GM12878 (cell line): ENCODE data around the gene FAM221B. TPM values are rescaled to one million over a fixed set of nuclear protein-coding genes. Genes with fewer than 3 reads are reported as not detected.

Source experiments
- ATAC-seq: fragments of 200-7000 bp; cut with Tn5 transposase; 3 replicates; pipeline ENCODE4 v1.9.1; 2020; ENCODE audit warnings: mild to moderate bottlenecking, moderate library complexity
- BruUV-seq: library from RNA; stranded (reverse); fragments of 400-500 nt; replicated peaks from 2 replicates; lab custom pipeline; 2021; lab: Mats Ljungman, UMichigan
- CTCF ChIA-PET: fragments of 300-600 bp; sonication (Branson Sonifier 250); formaldehyde crosslinking; extraction: SDS; loops from one replicate; lab custom pipeline; 2021; ENCODE audit warnings: inconsistent platforms; lab: Yijun Ruan, JAX
- POLR2A ChIA-PET: fragments of 350-600 bp; formaldehyde crosslinking; extraction: SDS; loops from one replicate; lab custom pipeline; 2021; ENCODE audit warnings: inconsistent platforms; lab: Charles Lee
- RAD21 ChIA-PET: fragments of 300-600 bp; sonication (Branson Sonifier 250); formaldehyde crosslinking; loops from one replicate; lab custom pipeline; 2023; ENCODE audit warnings: antibody characterized with exemption; ENCODE audit not compliant: unreplicated experiment; lab: Charles Lee
- SMC1A ChIA-PET: fragments of 300-600 bp; sonication (Branson Sonifier 250); formaldehyde crosslinking; loops from one replicate; lab custom pipeline; 2023; ENCODE audit not compliant: unreplicated experiment, uncharacterized antibody; lab: Charles Lee
- DNase-seq: peaks from one replicate; pipeline ENCODE4 v3.0.0-alpha.2; 2011; ENCODE audit warnings: low read depth, low spot score
- FAIRE-seq: peaks from 3 replicates; lab custom pipeline; 2011; peaks lifted over from hg19 to GRCh38; lab: Jason Lieb, UNC
- H2AFZ ChIP-seq: 2 replicates; pipeline ENCODE4 v1.6.0; 2011; ENCODE audit warnings: low read depth, low read length, control low read depth; ENCODE audit not compliant: control insufficient read depth
- H3K27ac ChIP-seq: 2 replicates; pipeline ENCODE4 v1.5.1; 2011; ENCODE audit warnings: control low read depth; ENCODE audit not compliant: control insufficient read depth, insufficient read depth
- H3K27me3 ChIP-seq, 2 experiments: replicated peaks in 1 of 2; 2 replicates each; pipeline versions ENCODE4 v1.6.0 to v1.6.1; 2011; ENCODE audit warnings: low read length in 1 of 2; ENCODE audit not compliant: control insufficient read depth in 2 of 2, insufficient read depth in 2 of 2
- H3K36me3 ChIP-seq, 2 experiments: 2 replicates each; pipeline ENCODE4 v1.5.1; 2011; ENCODE audit warnings: low read length in 1 of 2; ENCODE audit not compliant: control insufficient read depth in 2 of 2, insufficient read depth in 2 of 2
- H3K4me1 ChIP-seq: 2 replicates; pipeline ENCODE4 v1.6.1; 2011; ENCODE audit warnings: mild to moderate bottlenecking, low read length, moderate library complexity, mixed read lengths; ENCODE audit not compliant: control insufficient read depth, insufficient read depth
- H3K4me2 ChIP-seq: 2 replicates; pipeline ENCODE4 v1.6.0; 2011; ENCODE audit warnings: control low read depth; ENCODE audit not compliant: control insufficient read depth, insufficient read depth
- H3K4me3 ChIP-seq: fragments of 200-600 bp; sonication (generic); 2 replicates; pipeline ENCODE4 v1.5.1; 2016
- H3K79me2 ChIP-seq: 2 replicates; pipeline ENCODE4 v1.6.0; 2011; ENCODE audit warnings: low read length; ENCODE audit not compliant: control insufficient read depth, insufficient read depth
- H3K9ac ChIP-seq: 2 replicates; pipeline ENCODE4 v1.8.0; 2011; ENCODE audit warnings: low read length, control low read depth, mixed read lengths; ENCODE audit not compliant: control insufficient read depth, insufficient read depth
- H3K9me3 ChIP-seq: replicated peaks from 3 replicates; pipeline ENCODE4 v1.5.1; 2011; ENCODE audit warnings: mild to moderate bottlenecking, low read length; ENCODE audit not compliant: control insufficient read depth, insufficient read depth
- H4K20me1 ChIP-seq: 2 replicates; pipeline ENCODE4 v1.6.0; 2011; ENCODE audit not compliant: control insufficient read depth, insufficient read depth
- CREM ChIP-seq: IDR thresholded peaks from 2 replicates; pipeline ENCODE4 v1.6.1; 2014; ENCODE audit warnings: antibody characterized with exemption, low read depth
- EED ChIP-seq: sonication (generic); IDR thresholded peaks from 2 replicates; pipeline ENCODE4 v1.6.1; 2016; ENCODE audit warnings: antibody characterized with exemption, low read depth
- EP300 ChIP-seq, 2 experiments: fragments of 150-350 bp in 1 of 2; IDR thresholded peaks; 2 replicates each; pipeline ENCODE4 v1.6.1; 2011 to 2012; ENCODE audit warnings: low read depth in 2 of 2, low read length in 2 of 2, borderline replicate concordance in 1 of 2, improper control_type of control experiment in 1 of 2, inconsistent platforms in 1 of 2; ENCODE audit not compliant: control insufficient read depth in 1 of 2
- ETV6 ChIP-seq, 2 experiments: fragments of 450-650 bp in 1 of 2; IDR thresholded peaks in 1 of 2; conservative IDR thresholded peaks in 1 of 2; 2 replicates each; pipeline ENCODE4 v1.6.1; 2014; ENCODE audit warnings: antibody characterized with exemption in 1 of 2, borderline replicate concordance in 1 of 2, low read depth in 1 of 2, mild to moderate bottlenecking in 1 of 2, moderate library complexity in 1 of 2
- IRF3 ChIP-seq: fragments of 450-650 bp; IDR thresholded peaks from 2 replicates; pipeline ENCODE4 v1.6.1; 2014; ENCODE audit warnings: mild to moderate bottlenecking
- IRF5 ChIP-seq: fragments of 450-650 bp; IDR thresholded peaks from 2 replicates; pipeline ENCODE4 v1.6.1; 2017; ENCODE audit warnings: borderline replicate concordance
- NBN ChIP-seq: fragments of 450-650 bp; IDR thresholded peaks from 2 replicates; pipeline ENCODE4 v1.6.1; 2016
- NR2C1 ChIP-seq: fragments of 450-650 bp; IDR thresholded peaks from 2 replicates; pipeline ENCODE4 v1.6.1; 2017; ENCODE audit warnings: antibody characterized with exemption, mild to moderate bottlenecking, moderate library complexity
- POLR2A ChIP-seq: IDR thresholded peaks from 2 replicates; pipeline ENCODE4 v1.6.1; 2011; ENCODE audit warnings: low read depth, mild to moderate bottlenecking, low read length
- POLR2AphosphoS2 ChIP-seq: IDR thresholded peaks from 2 replicates; pipeline ENCODE4 v1.6.1; 2011; ENCODE audit warnings: low read depth, mild to moderate bottlenecking, low read length, improper control_type of control experiment, moderate library complexity
- RBBP5 ChIP-seq: fragments of 200-600 bp; sonication (generic); conservative IDR thresholded peaks from 2 replicates; pipeline ENCODE4 v1.6.1; 2016
- RFX5 ChIP-seq: IDR thresholded peaks from 2 replicates; pipeline ENCODE4 v1.6.1; 2011; ENCODE audit warnings: low read depth, low read length, improper control_type of control experiment
- SIN3A ChIP-seq: IDR thresholded peaks from 2 replicates; pipeline ENCODE4 v1.6.1; 2012; ENCODE audit warnings: low read depth, low read length, improper control_type of control experiment
- SP1 ChIP-seq: IDR thresholded peaks from one replicate; pipeline ENCODE4 v1.6.1; 2011; ENCODE audit warnings: low read depth, low read length
- SPI1 ChIP-seq: IDR thresholded peaks from 2 replicates; pipeline ENCODE4 v1.6.1; 2011; ENCODE audit warnings: low read depth, mild to moderate bottlenecking, low read length, moderate library complexity, borderline replicate concordance; ENCODE audit not compliant: insufficient read depth
- SUZ12 ChIP-seq: fragments of 200-600 bp; sonication (generic); IDR thresholded peaks from one replicate; pipeline ENCODE4 v1.6.1; 2018; ENCODE audit warnings: antibody characterized with exemption, mild to moderate bottlenecking; ENCODE audit not compliant: unreplicated experiment
- WGBS: methylation state at CpG from one replicate; pipeline ENCODE4 v1.1.6; 2016; ENCODE audit warnings: low lambda C conversion rate; ENCODE audit not compliant: insufficient replicate concordance, insufficient coverage; ENCODE audit errors: missing lambda C conversion rate; 5-methylcytosine and 5-hydroxymethylcytosine counted together
- in situ Hi-C: fragments of 300-500 bp; cut with MboI; formaldehyde crosslinking; loops from 9 replicates; pipeline ENCODE4 v1.14.3; 2018; ENCODE audit warnings: mixed read lengths
- intact Hi-C: fragments of 100-400 bp; cut with micrococcal nuclease; formaldehyde crosslinking; loops from one replicate; pipeline ENCODE4 v1.14.2; 2022; ENCODE audit not compliant: unreplicated experiment
- polyA plus RNA-seq, 11 experiments: library from polyadenylated mRNA; depleted of rRNA in 4 of 11; unstranded in 6 of 11; stranded (reverse) in 5 of 11; fragments of >200 nt; fragmentation: Nextera tagmentation in 4 of 11; fragmentation: Illumina TruSeq in 1 of 11; extraction: Ambion mirVana in 4 of 11; extraction: Trizol in 1 of 11; gene quantifications; 1 replicate in 1 of 11; 2 replicates in 10 of 11; pipeline versions ENCODE4 v1.2.1 to v1.2.3, GENCODE V29; 2011 to 2016; ENCODE audit warnings: inconsistent platforms in 2 of 11, missing spikeins in 2 of 11, low read depth in 1 of 11
- total RNA-seq, 4 experiments: library from RNA; depleted of rRNA in 3 of 4; stranded (reverse); fragments of >200 nt in 3 of 4; fragmentation: Illumina TruSeq in 1 of 4; extraction: Trizol in 1 of 4; gene quantifications; 2 replicates each; pipeline versions ENCODE4 v1.2.1 to v1.2.3, GENCODE V29; 2013 to 2021

FAM221B gene
- total and polyA plus RNA-seq, 10 of the 15 experiments (the other 5 are each of a cell fraction or from before 2014, with no cell fraction given) = 0.02 to 0.12 (median 0.04) TPM; not detected in 5

GRCh38 chr9:35869621-35870216 is 41.2 kb upstream of the FAM221B start (continued):
- TF ChIP-seq IRF5 (no peak), SP1 (no peak)

- Histone ChIP-seq H3K9ac (no peak overlapping the region), H3K27ac (no peak overlapping the region), H3K4me1 (no peaks in the 10 kb centered on the region), H3K4me2 (no peak overlapping the region), H3K36me3 (no peaks in the 10 kb centered on the region), H3K27me3 (no peaks in the 10 kb centered on the region), H3K9me3 (no peaks in the 10 kb centered on the region), H4K20me1 (no peaks in the 10 kb centered on the region), H2AFZ (no peak overlapping the region), H3K79me2 (no peaks in the 10 kb centered on the region), H3K4me3 (no peak overlapping the region)
- intact Hi-C loops = no loop called here
- no peak for TF ChIP-seq POLR2AphosphoS2
- TF ChIP-seq EP300 (IDR thresholded peaks at IDR 0.05; ENCODE audit: borderline replicate concordance in 1 of 2, control insufficient read depth in 1 of 2, low read depth in 2 of 2, low read length in 2 of 2) = no peak
- TF ChIP-seq RBBP5 = no peak
- no peak for TF ChIP-seq POLR2A
- TF ChIP-seq EED = no peak
- TF ChIP-seq CREM = no peak
- no peak for TF ChIP-seq NR2C1
- TF ChIP-seq NBN = no peak
- TF ChIP-seq ETV6 (conservative IDR thresholded peaks at IDR 0.05 in 1 of 2, IDR thresholded peaks at IDR 0.05 in 1 of 2; ENCODE audit: borderline replicate concordance in 1 of 2, low read depth in 1 of 2) = no peak
- TF ChIP-seq RFX5 = no peak
- no peak for TF ChIP-seq SPI1
- no peak for TF ChIP-seq IRF3
- TF ChIP-seq SUZ12 = no peak
- TF ChIP-seq SIN3A = no peak
- CTCF ChIA-PET = interaction anchor here (1.2 kb wide), 1 partner anchor 79 kb away, joined by 4 read pairs; no protein-coding TSS in a partner anchor
- SMC1A ChIA-PET = no interaction called here
- 25% methylated on average over 2 of the region's 2 CpGs for WGBS
- POLR2A ChIA-PET = no interaction called here
- ATAC-seq = no peak
- in situ Hi-C loops = no loop called here
- no peak for DNase-seq
- no TSS peak for BruUV-seq
- no peak for FAIRE-seq
- RAD21 ChIA-PET = no interaction called here
Measured at GRCh38 chr9:35868933-35869332, 40.4 kb upstream of the FAM221B start.
